ELR (cell line): ENCODE results near the gene HHEX.

Source experiments
- DNase-seq: peaks from one replicate; pipeline ENCODE4 v3.0.0-alpha.2; 2015; ENCODE audit warnings: low read depth

HHEX gene

DNA sequence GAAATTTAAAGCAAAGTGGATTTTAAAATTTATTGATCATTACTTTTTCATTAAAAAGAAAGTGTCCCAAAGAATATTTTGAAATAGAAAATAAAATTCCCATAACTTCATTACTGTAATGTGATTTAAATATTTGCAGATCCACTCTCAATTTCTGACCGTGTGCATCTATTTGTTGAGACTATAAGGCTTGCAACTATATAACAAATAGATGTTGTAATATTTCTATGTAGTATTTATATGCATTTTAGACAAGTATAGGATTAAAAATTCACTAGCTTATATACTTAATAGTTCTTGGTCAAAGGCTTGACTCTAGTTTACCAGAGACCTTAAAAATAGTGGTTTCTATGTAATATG, 3.8 kb downstream of the HHEX start:
- DNase-seq, result no peak

DNA sequence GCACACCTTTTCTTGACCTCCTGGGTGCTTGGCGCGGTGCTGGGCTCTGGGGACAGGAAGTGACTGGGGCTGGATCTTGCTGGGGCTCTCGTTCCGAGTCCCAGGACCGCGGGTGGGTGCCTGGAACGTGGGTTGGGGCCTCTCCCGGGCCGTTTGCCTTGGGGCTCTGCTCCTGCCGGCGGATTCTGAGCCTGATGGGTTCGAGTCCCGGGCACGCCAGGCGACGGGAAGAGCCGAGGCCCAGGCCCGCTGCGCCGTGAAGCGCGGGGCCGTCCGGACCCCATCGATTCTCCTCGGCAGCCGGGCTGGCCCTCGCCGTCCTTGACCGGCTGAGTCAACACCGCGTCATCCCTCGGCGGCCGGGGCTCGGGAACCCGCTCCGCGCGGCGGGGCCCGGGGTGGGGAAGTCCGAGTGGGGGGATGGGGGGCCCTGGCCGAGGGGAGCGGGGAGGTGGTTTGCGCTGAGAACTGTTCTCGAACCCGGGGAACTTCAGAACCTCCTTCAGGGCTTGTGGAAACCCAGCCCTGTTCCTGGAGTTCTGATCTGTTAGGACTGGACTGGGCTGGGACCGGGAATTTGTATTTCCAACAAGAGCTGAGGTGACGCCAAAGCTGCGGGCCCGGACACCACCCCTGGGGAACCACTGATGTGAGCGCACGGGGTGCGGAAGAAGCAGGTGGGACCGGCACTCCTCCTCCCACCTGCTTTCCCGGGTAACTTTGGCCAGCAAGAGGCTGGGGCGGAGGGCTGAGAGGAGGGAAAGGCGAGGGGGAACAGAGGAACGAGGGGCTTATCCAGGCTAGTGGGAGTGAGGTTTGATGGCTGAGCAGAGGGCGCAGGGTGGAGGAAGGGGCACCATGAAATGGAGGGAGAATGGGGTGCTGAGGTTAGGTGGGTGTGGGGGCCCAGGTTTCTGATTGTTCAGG, 6.2 kb downstream of the HHEX start:
- DNase-seq, result peak; percentile 82

DNA sequence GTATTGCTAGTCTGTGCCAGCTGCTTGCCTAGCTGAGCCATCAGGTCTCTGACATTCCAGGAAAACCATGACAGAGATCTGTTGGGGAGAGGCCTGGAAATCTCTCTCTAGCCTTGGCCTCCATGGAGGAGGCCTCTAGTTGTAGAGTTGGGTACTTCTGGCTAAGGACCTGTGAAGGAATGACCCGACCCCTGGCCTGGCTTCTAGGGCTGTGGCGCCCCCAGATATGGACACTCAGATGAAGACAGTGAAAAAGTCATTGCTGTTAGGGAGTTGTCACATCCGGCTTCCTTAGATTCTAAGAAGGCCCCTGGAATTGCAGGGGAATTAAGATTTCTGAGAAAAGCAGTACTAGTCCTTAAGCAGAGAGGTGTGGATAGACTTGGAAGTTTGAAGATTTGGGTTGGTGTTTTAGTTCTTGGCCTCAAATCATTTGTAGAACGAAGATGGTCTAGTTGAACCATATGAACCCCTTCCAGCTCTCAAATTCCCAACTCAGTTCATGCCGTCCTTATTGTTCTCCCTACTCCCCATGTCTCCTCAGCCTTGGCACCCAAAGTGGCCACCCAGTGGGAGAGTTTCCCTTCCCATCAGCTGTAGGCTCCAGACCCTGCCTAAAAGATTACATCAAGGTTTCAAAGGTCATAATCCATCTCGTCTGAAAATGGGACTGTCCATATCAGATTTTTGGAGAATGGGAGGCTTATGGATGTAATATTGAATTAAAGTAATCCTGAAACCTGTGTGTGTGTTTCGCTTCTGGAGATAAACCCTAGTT, 7.0 kb downstream of the HHEX start:
- DNase-seq, result peak; percentile 35

DNA sequence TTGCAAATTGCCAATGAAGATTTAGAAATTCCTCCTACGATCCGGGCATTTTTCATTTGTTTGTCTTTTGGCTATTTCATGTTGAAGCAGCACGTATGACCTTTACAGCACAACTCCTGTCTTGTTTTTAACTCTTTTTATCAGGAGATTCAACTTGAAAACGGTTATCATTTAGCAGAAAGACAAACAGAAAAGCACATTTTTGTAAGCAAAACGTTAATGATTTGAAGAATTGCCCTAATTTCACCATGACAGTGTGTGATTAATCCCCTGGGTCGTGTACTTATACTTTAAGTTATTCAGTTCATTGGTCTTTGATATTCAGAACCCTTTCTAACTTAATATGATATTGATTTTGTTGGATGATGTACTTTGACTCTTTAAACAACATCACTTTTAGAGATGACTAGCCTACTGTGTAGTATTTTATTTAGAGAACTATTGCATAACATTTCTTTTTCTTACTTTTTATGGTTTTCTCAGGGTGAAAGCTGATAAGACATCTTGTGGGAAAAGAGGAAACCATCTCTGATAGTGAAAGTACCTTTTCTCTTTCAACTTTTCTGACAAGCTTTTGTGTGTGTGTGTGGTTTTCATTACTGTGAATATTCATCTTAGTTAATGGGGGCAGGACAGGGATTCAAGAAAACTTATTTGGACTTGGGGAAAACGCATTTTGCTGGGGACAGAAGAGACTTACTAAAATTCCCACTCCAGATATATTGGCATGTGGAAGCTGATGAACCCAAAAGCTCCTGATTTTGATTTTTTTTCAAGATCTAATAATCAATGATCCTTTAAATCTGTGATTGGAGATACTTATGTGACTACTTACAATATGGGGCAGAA, 8.1 kb downstream of the HHEX start:
- no peak for DNase-seq

DNA sequence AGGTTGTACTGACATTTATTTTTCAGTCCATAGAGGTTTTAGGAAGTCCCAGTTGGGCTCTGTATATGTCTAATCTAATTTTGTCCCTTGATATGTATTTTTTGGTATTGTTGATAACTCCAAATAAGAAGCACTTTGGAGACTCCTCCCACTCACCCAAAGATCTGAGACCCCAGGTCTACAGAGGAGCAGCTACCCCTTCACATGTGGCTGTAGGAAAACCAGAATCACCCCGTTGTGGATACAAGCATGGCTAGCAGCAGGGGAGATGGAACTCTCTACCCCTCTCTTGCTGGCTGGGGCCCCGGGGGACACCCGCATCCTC, 9.4 kb downstream of the HHEX start:
- DNase-seq, result no peak

DNA sequence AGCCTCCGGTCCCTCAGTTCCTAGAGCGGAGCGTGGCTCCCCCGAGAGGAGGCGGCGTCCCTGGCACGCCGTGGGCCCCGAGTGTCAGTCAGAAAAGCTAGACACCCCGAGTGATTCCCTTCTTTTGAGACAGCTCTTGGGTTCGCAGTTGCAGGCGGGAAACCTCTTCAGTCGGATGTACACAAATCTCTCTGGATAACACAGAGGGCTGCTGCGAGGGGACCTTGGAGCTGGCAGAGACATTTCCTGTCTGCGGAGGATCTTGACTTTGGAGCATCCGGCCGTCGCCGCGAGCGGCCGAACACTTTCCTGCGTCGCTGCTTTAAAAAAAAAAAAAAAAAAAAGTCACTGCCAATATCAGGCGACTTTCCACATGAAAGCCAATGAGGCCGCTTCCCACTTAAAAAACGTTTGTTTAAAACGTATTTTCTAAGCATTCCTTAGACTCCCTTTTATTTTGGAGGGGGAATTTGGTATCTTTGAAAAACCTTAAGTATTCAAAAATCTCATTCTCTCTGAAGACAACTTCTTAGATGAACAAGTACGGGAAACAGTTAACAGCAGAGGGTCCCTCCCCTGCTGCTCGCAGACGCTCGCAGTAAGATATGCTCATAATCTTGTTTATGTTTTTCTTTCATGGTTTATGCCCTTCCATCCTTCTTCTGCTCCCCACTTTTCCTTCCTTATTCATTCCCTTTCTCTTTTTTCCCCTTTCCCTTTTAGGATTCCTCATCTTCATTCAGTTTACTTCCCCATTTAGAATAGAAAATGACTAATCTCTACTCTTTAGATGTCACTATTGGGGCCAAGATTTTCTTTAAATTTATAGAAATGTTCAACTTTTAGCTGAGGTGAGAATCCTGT, 10.0 kb downstream of the HHEX start:
- DNase-seq, result peak; percentile 74

DNA sequence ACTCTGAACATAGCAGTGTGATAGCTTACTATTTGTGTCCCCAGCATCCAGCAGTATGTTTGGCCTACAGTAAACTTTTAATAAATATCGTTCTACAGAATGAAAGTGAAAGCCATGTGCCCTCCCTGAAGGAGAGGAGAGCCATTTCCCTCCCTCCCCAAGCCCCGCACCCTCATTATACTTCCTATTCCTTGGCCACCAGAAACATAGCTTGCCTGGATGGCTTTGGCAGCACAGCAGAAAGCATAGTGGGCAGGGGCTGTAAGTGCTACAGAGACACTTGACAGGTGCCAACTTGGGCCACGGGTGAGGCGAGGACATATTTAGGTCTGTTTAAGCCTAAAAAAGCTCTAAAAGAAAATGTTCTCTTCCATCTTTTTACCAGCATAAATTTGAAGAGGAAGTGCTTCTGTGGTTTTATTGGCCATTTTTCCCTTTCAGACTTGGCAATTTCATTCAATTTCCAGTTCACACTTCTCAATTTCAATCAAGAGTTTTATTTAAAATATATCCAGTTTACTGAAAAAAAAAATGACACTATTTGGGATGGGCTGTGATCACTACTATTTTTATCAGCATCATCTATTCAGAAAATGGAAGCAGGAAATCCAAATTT, 12.7 kb downstream of the HHEX start:
- no peak for DNase-seq

DNA sequence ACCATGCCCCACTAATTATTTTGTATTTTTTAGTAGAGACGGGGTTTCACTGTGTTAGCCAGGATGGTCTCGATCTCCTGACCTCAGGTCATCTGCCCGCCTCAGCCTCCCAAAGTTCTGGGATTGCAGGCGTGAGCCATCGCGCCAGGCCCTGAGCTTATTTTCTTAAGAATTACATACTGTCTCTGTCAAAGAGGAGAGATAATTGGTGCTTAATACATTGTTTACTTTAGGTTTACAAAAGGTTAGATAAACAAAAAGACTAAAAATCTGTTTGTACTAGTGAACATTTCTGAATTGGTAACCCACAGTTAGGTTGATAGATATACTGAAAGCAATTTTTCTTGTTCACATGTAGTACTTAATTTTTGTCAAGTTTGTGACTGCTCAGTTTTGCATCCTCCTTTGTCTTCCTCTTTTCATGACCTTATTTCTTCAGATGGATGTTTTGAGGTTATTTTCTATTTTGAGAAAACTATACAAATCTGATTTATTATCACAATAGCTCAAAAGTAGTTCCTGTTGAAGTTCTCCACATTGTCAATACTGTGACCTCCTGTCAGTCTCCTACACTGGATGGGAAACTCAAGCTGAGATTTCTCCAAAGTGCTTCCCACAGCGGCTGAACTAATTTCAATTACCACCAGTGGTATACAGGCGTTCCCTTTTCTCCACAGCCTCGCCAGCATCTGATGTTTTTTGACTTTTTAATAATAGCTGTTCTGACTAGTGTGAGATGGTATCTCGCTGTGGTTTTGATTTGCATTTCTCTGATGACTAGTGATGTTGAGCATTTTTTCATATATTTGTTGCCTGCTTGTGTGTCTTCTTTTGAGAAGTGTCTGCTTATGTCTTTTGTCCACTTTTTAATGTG, 22.5 kb downstream of the HHEX start:
- DNase-seq, result peak; percentile 79

DNA sequence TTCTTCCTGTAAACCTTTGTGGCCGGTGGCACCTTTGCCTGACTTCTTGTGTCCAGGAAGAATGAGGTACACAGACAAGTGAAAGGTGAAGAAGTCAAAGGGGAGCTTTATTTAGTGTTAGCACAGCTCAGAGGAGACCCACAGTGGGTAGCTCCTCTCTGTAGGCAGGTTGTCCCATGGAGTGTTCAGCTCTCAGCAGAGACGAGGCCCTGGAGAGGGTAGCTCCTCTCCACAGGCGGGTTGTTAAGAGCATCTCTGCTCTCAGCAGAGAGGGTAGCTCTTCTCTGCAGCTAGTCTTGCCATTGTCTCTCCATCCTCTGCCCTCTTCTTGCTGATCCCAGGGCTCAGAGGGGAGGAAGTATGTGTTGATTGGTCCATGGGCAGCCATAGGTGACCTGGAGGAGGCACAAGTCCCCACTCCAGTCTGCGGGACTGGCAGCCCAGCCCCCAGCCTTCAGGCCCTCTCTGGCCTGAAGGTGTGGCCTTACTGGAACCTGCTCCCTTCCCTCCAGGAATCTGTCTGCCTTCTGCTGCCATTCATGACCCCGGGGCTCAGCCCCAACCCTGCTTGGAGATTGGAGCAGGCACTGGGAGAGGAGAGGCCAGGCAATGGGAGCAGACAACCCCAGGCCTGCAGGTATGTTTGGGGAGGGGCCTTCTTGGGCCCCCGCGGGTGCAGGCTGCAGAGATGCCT, 24.5 kb downstream of the HHEX start:
- no peak for DNase-seq

DNA sequence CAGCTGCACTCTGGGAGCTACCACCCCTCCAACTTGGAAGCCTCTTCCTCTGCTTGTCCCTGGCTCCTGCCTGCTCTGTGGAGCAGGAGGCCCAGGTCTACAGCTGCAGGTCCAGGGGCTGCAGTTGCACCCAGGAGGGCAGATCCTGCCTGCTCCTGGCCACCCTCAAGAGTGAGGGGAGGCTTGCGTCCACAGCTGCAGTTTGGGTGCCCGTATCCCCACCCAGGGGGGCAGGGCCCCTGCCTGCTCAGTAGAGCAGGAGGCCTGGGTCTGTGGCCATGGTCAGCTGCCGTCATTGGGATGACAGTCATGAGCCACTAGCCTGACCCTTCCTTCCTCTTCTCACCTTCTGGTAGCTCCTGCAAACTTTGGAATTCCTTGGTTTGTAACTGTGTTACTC, 25.1 kb downstream of the HHEX start:
- no peak for DNase-seq

DNA sequence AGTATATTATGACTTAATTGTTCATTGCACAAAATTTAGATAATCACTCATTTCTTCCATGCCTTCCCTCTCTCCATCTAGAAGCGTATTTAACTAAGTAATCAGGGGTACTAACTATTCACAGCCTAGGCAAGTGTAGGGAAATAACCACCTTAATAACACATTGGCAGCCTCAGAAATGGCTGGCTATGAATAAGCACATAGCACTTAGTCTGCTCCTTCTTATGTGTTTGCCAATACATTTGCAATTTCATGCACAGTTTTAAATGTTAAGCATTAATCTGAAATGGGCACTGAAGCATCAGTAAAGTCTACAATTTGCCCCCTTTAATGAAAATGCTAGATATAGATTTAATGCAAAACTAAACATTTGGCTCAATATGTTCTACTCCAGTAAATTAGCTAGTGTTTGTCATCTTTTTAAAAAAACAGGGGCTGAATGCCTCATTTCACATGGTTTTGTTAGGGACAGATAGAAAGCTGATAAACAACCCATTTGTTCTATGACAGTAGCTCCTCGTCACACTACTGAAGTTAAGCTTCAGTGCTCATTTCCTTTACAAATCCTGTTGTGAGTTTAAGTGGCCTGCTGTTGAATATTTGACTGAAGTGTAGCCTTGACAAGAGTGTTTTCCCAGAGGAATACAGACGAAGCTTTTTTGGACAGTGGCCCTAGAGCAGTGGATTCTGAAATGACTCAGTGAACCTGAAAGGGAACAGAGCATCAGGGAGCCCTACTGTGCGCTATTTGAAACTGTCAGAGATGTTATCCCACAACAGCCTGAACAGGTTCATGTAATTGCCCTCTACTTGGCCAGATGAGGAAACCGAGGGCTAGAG, 30.5 kb downstream of the HHEX start:
- DNase-seq, result no peak

DNA sequence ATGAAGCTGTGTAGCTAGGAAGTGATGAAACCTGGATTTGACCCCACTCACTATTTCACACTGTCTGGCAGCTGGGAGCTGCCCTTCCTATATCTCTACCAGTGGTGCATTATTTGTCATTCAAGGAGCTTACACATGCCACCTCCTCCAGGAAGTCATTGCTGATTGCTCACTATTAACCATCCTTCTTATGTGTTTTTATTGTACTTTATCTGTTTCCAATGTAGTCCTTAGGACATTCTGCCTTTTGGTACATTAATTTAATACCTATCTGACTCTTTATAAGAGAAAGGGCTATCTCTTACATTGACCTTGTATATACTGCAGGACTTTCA, 31.0 kb downstream of the HHEX start:
- DNase-seq, result no peak

DNA sequence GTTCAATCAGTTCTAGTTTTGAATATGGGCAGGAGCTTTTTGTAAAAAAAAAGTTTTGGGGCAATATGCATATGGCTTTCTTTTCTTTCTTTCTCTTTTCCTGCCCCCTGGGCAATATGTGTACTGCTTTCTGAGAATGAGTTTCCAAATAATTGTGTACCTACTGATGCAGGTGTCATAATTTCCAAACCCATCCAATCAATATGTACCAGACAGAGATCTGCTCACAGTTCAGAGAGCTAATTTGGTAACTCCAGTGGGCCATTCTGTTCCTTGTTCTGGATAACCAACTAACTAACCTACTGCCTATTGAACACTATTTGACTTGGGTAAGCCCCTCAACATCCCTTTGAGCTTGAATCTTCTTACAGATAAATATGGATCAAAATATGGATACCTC, 32.6 kb downstream of the HHEX start:
- no peak for DNase-seq

DNA sequence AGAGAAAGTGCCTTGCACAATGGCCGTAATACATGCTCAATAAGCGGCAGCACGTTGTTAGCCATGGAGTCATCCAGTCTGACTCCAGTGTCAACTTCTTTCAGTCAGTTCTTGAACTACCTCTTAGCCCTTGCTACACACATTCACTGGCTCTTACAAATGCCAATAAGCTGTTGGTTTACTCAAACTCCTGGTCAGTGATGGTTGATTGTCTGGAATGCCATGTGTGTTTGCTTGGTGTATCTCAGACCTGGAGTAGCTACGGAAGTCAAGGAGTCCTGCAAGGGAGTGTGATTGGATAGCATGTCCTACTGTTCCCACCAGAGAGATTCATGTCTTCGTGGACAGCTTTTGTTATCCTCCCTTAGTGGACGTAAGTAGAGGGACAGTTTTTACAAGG, 37.4 kb downstream of the HHEX start:
- DNase-seq, result no peak

DNA sequence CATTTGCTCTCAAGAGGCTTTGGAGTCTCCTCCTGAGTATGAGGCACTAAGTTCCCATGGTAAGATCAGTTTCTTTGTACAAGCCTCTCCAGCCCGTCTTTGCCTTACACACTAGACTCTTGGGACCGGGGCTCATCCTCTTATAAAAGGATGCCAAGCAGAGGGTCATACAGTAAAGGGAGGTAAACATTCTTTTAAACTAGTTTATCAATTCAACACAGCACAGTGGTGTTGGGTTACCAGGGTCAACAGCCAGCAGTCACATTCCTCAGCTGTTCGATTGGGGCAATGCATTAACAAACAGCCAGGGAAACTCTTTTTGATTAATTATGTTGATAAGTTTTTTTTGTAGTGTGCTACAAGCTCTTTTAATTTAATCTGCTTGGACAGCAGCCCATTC, 37.8 kb downstream of the HHEX start:
- no peak for DNase-seq

DNA sequence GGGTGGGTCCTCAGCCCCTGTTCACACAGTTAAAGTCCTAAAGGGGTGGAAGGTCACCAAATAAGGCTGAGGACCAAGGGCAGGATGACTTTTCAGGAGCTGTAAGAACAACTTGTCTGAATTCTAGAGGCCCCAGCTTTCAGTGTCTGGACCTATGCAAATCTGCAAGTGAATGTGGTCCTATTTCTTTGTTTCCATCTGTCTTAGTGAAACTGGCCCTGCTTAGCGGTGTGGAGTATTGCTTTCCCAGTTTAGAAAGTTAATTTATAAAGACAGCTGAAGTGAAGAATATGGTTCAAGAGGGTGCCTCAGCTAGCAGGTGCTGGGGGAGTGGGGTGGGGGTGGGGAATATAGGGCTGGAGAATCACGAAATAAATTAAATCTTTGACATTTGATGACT, 40.1 kb downstream of the HHEX start:
- DNase-seq, result no peak

DNA sequence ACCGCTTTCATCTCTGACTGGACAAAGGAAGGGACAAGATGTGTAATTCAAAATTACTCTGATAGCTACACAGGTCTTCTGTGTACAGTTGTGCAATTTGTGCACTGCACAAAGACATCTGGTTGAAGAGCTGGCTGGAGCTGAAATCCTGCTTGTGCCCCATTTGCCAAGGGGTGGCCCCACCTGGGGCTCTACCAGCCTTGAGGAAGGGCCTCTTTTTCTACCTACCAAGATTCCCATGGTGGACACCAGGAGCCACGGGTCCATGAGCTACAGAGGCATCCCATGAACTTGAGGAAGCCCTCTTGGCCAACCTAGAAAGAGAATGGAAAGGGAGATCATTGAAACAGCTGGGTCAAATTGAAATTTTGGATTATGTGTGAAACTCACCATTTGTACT, 43.2 kb downstream of the HHEX start:
- no peak for DNase-seq

DNA sequence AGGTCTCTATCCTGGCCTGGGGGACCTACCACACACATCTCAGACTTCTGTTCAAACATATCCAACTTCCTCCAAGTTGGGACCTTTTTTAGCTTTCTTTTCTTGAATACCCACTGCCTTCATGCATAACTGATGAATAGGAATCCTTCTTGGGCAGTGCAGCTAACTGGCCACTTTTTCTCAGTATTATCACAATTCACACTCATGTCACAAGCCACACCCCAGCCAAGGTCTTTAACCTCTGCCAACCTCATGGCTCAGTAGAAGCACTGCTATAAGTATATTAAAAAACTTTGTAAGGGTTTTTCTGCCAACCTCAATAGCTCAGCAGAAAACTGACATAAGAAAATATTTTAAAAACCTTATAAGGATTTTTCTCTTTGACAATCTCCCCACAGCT, 44.5 kb downstream of the HHEX start:
- no peak for DNase-seq

DNA sequence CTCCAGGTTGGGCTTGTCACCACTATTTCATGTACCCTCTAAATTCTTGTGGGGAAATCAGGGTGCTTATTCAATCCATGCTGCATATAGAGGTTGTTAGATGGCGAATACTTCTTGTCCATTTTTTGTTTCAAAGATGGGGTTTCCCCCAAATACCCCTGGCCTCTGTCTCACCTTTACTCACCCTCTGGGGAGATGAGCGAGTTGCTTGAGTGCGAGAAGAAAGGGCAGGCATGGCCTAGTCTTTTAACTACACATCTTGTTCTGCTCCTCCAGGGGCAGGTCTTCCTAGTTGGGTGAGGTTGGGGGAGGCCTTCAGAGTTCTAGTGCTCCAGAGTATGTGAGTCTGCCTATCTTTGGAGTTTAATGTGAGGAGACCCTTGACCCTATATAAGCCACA, 46.2 kb downstream of the HHEX start:
- DNase-seq, result no peak
